Measurements from ENCODE around the gene KLHDC8A. TPM values are rescaled to one million over a fixed set of nuclear protein-coding genes. Genes with fewer than 3 reads are reported as not detected.
"Not testable (repeated sequence)": the region's sequence is repeated elsewhere in the genome, so short reads cannot be mapped to it uniquely, and the experiment has no call there.

Gene KLHDC8A
- total RNA-seq, 1 donor from 2014 or later = 1.3 TPM

- no peak for DNase-seq
These were observed 14.1 kb upstream of the KLHDC8A start for GRCh38 chr1:205370780-205371179.

DNA sequence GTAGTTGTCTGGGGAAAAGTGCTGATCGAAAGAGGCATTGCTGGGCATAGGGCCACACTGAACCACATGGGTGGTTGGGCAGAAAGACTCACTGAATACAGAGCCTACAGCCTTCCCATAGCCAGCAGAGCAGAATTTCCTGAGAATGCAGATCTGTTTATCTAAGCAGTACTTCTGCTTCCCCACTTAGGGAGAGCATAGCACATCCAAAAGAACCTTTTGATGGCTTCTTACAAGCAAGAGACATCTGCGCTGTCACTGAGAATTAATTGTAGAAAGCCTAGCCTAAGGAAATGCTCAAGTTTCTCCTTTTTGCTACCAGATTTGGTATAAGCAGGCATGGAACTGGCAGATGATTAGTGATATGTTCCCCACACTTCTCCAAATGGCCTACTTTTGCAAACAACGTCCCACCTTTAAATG is 13.0 kb upstream of the KLHDC8A start:
- no peak for DNase-seq

DNA sequence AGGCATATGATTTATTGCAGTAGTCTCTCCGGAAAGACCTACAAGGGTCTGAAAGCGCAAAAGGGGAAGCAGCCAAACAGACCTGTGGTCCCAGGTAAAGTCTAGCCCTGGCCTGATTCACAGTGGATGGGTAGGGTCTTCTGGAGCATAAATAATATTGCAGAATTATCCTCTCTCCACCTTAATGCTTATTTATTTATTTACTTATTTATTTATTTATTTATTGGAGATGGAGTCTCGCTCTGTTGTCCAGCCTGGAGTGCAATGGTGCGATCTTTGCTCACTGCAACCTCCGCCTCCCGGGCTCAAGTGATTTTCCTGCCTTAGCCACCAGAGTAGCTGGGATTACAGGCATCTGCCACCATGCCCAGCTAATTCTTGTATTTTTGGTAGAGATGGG is 11.8 kb upstream of the KLHDC8A start:
- no peak for DNase-seq

DNA sequence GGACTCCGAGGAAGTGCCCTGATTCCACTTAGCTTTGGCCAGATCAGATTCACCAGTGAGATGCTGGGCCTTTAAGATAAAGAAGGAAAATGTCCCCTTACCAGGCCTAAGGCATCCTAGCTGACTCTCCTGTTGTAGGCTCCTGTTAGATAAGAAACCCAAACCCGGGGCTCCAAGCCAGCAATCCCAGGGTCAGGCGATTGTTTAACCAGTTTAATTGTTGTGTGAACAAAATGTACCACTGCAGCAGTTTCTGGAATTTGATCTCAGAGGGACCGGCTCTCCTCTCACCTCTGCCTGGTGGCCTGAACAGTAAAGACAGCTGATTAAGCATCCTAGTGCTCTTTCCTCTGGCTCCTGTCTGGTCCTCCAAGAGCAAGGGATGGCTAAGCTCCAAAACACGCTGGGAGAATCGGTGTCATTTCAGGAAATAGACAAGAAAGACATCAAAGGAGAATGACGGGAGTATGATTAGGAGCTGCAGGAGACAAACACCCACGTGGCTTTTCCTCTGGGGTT is 9.3 kb upstream of the KLHDC8A start:
- no peak for DNase-seq

- not testable (repeated sequence) for DNase-seq
These were observed 8.4 kb upstream of the KLHDC8A start for GRCh38 chr1:205365086-205365485.

DNA sequence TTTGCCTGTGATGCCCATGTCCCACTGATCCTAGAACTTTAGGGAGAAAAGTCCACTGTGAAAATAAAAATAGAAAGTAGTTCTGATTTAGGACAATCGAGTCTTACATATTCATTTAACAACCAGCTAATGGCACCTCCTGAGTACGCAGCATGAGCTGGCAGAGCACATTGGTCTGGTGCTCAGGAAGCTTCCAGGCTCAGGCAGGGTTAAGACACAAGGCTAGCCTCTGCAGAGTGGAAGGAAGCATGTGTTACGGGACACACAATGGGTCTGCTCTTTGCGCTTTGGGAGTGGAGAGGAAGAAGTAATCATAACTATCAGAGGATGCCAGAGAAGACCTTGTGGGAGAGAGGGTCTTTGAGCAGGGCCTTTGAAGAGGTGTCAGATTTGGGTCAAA is 4.2 kb upstream of the KLHDC8A start:
- no peak for DNase-seq

- no peak for DNase-seq
These were observed 3.2 kb upstream of the KLHDC8A start for GRCh38 chr1:205359771-205360565.

DNA sequence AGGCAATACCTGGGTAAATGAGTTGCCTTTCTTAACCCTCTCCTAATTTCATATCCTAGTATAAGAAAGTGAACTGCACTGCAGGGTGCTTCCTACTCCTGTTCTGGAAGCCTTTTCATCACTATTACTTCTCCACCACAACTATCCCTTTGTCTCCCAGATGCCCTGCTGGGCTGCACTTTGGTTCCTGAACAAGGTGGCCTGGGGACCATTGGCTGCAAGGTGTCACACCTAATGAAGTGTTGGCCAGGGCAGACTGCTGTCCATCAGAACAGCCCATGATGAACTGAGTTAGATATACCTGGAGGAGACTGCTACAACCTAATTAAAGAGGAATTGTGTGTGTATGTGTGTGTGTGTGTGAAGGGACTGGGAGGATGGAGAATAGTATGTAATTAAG is 1.9 kb upstream of the KLHDC8A start:
- DNase-seq = no peak

GRCh38 chr1:205357567-205357966 is 845 bp upstream of the KLHDC8A start:
- no peak for DNase-seq

GRCh38 chr1:205355075-205355453 is 1.7 kb downstream of the KLHDC8A start:
- DNase-seq = no peak

GRCh38 chr1:205354259-205355074 is 2.3 kb downstream of the KLHDC8A start:
- peak; percentile 38 for DNase-seq

DNA sequence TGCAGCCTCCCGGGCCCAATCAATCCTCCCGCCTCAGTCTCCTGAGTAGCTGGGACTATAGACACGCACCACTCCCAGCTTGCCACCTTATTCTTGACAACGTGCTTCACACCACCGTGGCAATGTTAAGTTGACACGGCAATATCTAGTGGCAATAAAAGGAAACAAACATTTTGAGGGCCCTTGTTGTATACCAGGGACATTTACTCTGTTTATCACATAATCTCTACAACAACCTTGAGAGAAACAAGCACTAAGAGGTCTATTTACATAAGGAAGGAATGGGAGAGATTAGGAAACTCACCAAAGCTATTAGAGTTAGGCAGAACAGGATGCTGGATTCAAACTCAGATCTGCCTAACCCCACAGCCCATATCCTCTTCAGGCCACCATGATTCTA is 3.1 kb downstream of the KLHDC8A start:
- DNase-seq = no peak

- DNase-seq = no peak
These were observed 3.5 kb downstream of the KLHDC8A start for GRCh38 chr1:205353191-205353590.

DNA sequence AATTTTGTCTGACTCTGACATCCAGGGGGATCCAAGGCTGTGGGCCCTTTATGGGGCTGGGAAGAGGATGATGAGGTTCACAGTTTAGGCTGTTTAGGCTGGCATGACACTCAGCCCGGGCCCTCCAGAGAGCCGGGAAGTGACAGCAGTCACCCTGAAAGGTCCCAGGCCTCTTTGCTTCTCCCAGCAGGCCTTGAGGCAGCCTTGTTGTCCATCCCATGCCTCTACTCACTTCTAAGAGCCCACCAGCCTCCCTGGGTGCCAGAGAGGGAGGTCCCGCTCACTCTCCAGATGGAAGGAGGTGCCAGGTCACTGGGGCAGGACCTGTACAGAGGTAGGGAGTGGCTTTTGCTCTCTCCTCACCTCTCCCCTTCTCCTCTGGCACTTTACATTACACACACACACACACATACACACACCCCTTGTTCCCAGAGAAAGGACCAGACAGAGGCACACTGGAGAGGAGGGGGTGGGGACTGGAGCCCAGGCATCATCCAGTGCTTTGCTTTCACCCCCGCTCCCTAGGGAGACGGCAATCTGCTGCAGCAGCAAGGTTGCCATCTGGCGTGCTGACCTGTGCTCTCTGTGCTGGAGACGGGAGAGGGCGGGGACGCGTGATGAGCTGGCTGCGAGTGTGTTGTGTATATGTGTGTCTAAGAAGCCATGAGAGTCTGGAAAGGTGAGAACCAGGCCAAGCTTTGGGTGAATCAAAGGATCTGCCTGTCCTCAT is 4.6 kb downstream of the KLHDC8A start:
- DNase-seq = no peak

DNA sequence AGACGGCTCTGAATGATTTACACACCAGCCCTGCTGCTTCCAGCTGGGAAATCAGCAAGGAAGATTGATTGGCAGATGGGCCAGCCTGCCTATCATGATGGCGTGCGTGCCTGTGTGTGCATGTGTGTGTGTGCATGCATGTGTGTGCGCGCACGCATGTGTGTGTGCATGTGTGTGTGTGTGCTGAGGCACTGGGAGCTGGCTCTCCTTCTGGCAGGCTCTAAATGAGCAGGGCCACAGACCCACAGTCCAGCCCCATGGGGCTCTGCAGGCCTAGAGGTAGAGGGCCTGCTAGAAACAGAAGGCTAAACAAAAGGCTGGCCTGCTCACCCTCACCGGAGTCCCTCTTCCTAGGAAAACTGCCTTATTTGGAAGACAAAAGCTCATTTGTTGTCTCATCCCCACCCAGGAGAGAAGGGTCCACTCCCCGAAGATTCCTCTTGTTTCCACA is 6.0 kb downstream of the KLHDC8A start:
- no peak for DNase-seq

DNA sequence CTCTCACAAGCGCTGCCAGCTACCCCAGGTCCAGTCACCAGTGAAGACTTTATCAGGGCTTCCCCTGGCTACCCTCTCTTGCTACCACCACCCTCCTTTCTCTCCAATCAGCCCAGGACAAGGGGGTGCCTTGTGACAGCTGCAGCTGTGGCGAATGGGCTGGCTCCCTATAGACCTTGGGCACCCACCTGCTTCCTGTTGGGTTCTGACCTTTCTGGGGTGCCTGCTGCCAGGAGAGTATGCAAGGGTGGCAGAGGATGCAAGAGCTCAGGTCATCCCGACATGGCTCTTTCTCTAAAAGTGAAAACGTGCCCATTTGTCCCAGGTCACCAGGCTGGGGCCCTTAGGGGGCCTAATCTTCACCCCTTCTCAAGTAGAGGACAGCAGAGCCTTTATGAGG is 6.6 kb downstream of the KLHDC8A start:
- no peak for DNase-seq

- no peak for DNase-seq
These were observed 7.9 kb downstream of the KLHDC8A start for GRCh38 chr1:205348554-205349487.

GRCh38 chr1:205346956-205347574 is 9.7 kb downstream of the KLHDC8A start:
- no peak for DNase-seq

DNA sequence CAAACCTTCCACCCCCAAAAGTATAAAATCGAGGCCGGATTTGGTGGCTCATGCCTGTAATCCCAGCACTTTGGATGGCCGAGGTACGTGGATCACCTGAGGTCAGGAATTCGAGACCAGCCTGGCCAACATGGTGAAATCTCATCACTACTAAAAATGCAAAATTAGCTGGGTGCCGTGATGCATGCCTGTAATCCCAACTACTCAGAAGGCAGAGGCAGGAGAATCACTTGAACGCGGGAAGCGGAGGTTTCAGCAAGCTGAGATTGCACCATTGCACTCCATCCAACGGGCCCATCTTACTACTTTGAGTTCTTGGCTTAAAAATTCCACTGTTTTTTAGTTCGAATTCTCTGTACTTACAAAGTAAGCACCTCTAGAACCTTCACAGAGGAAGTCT is 11.0 kb downstream of the KLHDC8A start:
- no peak for DNase-seq

- no peak for DNase-seq
These were observed 12.4 kb downstream of the KLHDC8A start for GRCh38 chr1:205344066-205344928.
